Stimulated activated CD4-positive, alpha-beta T cell treated with anti-CD3 and anti-CD28 coated beads, TNF-alpha, amount 100 ng/mL, for 48 hours (primary cell): ENCODE measurements around the gene BCL7A.

Experiments used
- DNase-seq, 3 donors: peaks; one replicate each; pipeline ENCODE4 v3.0.0-alpha.2; 2020; ENCODE audit warnings: low read depth in 3 of 3

Gene BCL7A

DNA sequence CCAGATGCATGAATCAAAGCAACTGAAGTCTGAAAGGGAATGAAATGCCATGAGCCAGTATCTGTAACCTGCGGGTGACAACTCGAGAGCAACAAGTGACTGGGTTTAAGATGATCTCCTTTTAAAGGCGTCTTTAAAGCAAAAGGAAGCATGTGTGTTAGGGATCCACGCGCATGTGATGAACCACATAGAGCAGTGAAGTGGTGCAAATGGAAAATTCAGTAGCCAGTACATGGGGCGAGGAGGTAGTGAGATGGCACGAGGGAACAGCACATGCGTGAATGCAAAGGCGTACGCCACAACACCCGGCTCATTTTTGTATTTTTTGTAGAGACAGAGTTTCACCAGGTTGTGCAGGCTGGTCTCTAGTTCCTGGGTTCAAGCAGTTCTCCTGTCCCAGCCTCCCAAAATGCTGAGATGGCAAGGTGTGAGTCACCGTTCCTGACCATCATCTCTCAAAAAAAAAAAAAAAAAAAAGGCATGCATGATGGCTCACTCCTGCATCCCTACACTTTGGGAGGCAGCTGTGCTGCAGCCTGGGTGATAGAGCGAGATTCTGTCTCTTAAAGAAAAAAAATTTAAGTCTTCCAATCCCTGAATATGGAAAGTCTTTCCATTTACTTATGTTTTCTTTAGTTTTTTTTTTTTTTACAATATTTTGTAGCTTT, 24.6 kb upstream of the BCL7A start:
- no peak for DNase-seq

DNA sequence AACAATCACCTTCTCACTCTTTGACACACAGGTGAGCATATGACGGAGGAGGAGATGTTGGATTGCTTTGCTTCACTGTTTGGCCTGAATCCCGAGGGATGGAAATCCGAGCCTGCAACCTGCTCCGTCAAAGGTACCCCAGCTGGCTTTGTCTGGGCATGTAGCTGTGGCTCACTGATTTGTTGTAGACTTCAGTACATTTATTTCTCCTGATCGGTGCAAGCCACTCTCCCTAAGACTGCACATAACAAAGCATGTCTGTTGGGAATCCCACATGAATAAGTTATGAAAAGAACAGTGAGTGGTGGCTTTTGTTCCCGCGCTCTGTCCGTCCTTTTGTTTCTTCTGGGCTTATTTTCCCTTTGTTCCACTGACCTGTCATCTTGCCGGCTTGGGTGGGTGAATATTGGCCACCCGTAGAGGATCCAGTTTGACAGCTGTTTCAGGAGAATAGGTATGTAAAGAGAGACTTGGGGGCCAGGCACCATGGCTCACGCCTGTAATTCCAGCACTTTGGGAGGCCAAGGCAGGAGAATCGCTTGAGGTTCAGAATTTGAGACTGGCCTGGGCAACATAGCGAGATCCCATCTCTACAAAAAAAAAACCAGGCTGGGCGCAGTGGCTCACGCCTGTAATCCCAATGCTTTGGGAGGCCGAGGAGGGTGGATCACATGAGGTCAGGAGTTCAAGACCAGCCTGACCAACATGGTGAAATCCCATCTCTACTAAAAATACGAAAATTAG, 20.0 kb upstream of the BCL7A start:
- no peak for DNase-seq

DNA sequence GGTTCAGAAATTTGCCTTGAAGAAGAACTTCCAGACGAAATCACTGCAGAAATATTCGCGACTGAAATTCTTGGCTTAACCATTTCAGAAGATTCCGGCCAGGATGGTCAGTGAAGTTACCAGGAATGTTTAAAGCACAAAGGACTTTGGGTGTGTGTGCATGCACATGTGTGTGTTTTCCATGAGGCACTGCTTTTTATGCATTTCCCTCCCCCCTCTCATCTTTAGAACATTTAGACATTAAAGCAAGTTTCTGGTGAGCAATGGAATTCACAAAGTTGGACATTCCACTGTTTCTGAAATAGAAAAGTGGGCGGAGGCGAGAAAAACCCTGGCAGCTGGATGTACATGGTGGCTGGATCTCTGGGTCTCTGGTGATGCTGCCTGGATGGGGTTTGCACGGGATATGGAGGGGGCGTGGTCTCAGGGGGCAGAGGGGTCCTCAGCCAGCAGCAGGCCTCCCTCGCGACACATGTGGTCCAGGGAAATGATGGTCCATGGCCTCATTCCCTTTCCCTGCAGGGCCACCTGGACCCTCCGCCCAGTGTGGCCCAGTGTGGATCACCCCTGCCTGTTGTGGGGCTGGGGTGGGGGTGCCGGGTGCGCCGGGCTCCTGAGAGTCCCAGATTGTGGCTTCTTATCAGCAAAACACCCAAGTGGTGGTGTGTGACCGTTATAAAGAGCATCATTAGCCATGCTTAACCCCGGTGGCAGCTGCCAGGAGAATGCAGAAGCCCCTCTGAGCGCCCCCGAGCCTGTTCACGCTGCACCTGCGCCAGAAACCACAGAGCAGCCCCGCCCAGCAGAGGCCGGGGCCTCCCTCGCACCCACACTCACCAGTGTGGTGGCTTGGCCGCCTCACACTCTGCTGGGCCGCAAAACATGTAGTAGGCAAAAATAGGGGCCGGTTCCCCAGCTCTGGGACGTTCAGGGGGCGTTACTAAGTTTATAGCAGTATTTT, 17.8 kb upstream of the BCL7A start:
- no peak for DNase-seq

DNA sequence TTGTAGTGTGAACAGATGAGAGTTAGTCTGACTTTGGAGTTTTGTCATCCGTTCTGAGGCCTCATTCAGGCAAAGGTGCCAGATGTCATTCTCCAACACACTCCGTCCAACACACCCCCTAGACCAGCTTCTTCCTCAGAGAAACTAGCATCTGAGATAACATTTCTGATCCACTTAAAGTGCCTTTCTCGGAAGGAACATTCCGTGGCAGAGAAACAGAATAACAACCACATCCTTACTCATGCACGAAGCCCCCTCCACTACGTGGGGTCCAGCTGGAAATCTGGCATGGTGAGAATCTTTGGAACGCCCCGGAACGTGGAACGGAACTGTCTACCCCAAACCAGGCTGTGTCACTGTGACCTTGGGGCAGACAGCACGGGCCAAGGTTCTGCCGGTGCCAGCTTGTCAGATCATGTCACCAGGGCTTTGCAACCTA, 17.0 kb upstream of the BCL7A start:
- no peak for DNase-seq

DNA sequence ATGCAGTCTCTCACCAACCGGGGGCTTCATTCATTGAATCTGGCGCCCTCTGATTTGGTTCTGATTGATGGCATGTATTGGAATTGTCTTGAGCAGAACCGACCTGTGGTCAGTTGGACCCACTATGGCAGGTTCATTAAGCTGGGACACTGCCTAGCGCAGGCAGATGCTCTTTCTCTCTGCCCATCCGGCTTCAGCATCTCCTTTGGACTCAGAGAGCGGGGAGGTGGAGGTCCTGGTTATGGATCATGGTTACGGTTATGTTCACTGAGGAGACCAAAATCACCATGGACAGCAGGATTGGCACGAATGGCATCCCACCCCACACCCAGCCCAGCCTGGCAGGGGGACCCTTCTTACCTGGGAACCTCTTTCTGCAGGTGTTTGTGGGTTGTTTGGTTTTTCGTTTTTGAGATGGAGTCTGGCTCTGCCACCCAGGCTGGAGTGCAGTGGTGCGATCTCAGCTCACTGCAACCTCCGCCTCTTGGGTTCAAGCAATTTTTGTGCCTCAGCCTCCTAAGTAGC, 16.4 kb upstream of the BCL7A start:
- no peak for DNase-seq

DNA sequence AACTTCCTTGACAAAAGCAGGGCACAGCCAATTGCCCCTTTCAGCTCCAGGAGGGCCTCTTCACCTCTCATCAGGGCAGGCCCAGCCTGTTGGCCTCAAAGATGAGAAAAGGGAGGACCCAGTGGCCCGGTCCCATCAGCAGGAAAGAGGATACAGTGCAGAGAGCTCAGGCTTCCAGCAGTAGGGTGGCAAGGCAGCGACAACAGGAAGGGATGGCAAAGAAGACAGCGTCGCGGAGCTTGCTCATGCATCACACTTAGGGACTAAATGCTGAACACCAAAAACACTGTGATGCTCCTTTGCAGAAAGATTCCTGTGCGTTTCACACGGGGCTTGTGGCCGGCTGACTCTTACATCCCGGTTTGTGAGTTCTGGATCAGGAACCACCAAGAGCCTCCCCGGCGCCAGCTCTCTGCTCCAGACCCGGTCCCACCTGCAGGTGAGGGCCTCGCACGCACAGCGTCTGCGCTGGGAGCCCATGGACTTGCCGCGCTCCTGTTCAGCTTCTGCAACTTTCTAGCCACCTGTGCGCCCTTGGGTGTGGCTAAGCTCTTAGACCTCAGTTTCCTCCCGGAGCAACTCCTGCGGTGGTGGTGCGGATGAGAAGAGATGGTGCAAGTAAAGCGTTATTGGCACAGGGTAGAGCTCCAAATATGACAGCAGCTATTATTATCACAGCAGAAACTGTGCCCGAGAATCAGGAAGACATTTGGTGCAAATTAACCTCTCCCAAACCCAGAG, 15.3 kb upstream of the BCL7A start:
- DNase-seq: no peak

DNA sequence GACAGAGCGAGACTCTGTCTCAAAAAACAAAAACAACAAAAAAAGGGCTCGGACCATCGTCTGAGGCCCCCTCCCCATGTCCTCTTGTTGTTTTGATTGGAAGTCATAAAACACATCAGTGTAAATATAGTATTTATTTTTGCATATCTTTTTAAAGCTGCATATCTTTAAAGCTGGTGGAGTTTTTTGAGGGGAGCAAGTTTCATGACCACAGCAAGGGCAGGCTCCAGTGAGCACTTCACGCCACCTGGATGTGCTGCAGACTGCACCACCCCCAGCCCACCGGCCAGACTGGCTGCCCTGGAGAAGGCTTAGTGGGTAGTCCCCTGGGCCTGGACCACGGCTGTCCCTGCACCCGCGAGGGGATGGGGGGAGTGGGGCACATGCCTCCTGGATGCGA, 11.9 kb upstream of the BCL7A start:
- no peak for DNase-seq

DNA sequence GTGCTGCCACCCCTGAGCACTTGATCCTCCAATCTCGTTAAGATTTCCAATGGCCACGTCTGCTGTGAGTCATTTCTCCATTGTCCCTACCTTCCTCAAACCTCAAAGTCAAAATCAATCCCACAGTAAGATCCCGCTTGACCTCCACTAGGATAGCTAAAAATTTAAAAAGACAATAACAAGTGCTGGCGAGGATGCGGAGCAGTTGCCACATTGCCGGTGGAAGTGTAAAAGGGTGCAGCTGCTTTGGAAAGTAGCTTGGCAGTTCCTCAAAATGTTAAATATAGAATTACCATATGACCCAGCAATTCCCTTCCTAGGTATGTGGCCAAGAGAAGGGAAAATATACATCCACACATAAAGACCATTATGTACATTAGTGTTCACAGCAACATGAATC, 9.5 kb upstream of the BCL7A start:
- DNase-seq: no peak

DNA sequence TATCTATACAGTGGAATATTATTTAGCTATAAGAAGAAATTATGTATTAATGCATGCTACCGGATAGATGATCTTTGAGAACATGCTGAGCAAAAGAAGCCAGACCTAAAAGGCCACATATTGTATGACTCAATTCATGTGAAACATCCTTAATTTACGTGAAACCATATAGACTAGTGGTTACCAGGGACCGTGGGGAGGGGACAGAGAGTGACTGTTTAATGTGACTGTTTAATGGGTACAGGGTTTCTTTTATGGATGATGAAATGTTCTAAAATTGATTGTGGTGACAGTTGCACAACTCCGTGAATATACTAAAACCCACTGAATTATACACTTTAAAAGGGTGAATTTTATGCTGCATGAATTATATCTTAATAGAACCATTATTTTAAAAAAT, 8.5 kb upstream of the BCL7A start:
- DNase-seq: no peak

DNA sequence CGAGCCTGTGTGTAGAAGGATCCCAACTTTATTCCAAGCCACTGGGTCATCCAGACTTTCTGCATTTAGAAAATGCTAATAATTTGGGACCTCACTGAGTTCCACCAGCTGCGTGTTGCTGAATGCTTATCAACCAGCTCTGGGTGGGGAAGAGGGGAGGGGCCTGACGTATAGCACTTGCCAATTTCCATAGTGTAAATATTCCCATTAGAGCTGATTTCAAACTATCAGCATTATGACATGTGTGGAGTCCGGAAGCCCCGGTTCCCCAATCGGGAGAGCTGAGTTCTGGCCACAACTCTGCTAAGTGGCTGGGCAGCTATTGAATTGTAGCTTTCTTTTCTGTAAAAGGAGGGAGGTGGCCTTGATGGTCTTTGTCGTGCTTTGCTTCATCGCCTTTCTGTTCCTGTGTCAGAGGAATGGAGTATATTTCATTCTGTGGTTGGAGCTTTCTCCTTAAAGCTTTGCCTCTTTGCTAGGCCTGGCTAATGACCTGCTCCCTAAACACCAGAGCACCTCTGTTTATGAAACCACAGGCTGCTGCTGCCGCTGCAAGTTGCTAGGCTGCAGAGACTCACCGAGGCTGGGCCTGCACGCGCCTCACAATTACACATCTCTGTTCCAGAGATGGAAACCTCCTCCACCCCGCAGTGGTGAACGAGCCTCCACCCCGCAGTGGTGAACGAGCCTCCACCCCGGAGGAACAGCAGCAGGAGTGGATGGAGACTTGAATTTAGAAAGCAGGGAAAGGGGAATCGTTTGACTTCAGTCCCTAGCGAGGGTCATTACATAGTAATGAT, 7.7 kb upstream of the BCL7A start:
- DNase-seq: no peak

DNA sequence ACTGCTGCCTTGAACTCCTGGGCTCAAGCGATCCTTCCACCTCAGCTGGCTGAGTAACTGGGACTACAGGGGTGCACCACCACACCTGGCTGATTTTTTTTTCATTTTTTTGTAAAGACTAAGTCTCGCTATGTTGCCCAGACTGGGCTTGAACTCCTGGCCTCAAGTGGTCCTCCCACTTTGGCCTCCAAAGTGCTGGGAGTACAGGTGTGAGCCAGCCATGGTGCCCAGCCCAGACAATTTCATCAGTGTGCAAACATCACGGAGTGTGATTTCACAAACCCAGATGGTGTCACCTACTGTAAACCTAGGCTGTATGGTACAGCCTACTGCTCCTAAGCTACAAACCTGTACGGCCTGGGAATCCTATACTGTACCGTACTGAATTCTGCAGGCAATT, 6.9 kb upstream of the BCL7A start:
- no peak for DNase-seq

DNA sequence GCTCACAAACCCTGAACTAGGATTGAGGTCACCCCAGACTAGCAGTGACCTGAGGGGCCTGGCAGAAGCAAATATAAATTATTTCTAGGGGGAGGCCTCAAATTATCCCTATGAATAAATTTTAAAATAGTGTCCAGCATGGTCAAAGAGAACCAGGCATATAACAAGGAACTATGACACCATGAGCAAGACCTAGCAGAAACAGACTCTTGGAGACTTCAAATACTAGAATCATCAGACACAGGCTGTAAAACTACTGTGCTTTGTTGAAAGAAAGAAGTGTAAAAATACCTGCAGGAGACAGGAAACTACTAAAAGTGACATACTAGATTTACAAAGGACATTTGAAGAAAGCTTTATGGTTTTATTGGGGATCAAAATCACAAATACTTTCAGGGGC, 3.2 kb upstream of the BCL7A start:
- no peak for DNase-seq

DNA sequence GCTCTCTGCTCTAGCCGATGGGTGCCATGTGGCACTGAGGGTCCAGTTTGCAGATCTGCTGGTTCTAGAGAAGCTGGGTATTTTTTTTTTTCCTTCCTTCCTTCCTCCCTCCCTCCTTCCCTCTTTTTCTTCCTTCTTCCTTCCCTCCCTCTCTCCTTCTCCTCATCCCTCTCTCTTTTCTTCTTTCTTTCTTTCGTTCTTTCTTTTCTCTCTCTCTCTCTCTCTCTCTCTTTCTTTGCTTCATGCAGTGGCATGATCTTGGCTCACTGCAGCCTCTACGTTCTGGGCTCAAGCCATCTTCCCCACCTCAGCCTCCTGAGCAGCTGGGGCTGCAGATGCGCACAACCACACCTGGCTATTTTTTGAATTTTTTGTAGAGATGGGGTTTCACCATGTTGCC, 2.7 kb upstream of the BCL7A start:
- no peak for DNase-seq

DNA sequence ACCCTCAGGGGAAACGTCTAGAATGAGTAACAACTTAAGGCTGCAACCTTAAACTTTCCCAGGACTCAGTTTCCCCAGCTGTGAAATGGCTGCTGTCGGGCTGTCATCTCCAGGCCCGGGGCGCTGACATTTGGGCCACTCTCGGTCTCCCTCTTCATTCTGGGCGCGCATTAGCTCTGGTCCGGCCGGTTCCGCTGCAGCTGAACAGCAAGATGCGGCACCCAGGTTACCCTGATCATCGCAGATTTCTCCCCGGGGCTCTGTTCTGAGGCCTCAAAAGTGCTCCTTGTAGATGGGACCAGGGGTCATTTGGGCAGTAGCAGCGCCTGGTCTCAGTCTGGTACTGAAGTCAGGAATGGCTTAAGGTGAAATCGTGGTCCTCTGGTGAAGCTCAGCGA, 890 bp upstream of the BCL7A start:
- DNase-seq: no peak

DNA sequence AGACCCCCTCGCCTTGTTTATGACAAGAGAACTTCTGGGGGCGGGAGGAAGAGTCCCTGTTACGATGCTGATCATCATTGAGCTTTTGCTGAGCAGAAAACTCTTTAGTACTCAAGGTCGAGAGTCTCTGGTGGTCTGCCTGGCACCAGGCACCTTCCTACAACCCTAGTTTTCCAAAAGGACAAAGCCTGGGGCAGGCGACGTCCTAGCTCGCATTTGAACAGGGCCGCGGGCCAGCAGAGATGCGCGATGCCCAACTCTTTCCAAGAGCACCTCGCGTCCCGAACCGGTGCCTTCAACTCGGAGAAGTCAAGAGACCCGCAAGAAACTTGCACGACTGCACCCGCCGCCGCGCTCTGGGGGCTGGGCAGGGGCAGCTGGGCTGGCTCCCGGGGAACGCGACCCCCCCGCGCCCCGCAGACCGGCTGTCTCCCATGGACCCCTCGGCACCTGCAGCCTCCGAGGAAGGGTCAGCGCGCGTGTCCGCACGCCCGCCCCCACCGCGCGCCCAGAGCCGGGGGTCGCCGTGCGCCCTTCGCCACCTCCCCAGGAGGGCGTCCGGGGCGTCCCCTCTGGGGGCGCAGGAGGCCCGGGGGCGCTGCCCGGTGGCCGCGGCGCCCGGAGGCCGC, 377 bp upstream of the BCL7A start:
- DNase-seq: no peak

DNA sequence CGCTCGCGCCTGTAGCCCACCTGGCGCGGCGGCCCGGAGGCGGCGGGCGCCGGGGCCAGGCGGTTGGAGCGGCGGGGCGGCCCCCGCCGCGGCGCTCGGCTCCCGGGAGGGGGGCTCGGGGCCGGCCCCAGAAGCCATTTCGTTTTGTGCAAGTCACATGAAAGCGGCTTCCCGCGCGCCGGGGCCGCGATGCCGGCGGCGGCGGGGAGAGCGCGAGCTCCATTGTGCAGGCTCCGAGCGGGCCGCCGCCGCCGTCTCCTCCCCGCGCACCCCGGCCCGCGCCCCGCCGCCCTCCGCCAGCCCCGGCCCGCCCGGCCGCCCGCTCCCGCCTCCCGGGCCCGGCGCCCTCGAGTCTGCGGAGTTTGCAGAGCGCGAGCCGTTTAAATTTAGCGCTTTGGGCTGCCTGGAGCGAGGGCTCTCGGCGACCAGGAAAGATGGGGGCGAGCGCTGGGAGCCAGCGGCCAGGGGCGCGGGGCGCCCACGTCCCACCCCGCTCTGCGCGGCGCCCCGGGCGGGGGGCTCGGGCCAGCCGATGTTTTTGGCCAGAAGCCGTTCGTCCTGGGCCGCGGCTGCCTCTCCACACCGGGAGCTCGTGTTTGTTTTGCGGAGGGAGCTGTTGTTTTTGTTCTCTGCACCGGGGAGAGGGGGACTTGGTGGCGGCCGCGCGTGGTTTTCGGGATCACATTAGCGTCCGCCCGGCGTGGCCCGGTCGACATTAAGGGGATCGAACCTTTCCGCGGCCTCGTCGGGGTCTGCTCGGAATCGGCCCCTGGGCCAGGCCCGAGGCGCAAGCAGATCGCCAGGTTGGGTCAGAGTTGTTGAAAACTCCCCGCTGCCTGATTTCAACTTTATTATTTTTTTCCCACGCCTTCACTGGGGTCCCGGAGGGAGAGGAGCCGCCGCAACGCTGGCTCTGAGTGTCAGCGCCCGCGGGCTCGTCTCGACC, 982 bp downstream of the BCL7A start:
- DNase-seq: no peak

DNA sequence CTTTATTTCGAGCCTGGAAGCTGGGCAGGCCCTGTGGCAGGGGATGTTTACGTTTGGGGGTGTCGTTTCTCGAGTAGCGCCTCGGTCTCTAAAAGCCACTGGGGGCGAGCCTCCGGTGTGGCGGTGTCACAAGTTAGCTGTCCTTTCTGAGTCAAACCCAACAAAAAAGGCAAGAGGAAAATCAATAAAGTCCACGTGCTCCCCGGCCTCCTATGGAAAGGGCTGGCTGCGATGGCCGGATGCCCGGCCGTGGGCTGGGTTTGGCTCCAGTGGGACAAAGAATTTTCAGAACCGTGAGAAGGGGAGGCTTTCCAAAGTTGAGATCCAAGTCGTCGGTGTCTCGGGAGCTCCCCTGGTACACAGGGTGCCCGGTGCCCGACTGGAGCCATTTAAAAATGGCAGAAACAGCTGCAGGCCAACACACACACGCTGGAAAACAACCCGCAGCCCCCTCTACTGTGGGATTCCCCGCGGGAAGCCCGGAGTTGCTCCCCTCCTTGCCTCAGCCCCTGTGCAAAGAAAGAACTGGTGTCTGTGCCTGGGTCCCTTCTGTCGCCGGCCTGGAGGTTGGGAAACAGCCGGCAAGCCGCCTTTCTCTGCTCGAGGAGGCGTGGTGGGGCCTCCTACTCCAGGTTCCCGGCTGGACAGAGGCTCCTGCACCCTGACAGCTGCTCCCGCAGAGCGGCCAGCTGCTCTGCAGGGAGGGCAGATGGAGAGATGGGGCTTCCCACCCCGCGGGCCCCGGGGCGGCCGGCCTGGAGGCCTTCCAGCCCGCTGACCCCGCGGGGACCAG, 1.9 kb downstream of the BCL7A start:
- DNase-seq: no peak

DNA sequence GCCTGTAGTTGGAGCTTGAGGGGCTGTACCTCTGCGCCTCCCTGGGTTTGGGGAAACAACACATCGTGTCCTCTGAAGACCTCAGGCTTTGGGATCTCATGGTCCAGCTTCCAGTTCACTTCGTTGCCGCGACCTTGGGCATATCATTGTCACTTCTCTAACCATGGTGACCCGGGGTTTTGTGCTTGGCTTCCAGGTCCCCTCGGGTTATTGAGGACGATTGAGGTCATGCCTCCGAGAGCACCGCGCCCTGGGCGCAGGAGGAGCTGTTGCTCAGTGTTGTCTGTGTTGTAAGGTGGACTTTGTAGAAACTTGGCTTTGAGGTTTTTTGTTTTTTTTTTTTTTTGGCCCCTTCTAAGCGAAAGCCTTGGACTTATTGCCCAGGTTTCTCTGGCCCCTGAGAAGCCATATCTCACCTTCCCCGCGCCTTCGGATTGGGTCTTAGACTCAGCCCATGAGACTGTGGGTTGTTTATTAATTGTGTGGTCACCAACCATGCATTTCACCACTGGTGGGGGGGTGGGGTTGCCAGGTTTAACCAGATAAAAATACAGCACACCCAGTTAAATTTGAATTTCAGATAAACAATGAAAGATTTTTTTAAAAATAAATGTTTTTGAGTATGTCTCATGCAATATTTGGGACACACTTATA, 2.6 kb downstream of the BCL7A start:
- no peak for DNase-seq
